Activated naive CD8-positive, alpha-beta T cell treated with anti-CD3 and anti-CD28 coated beads, Interleukin-2, amount 10 ng/mL, durations not matched to agents 7 days and 5 days (primary cell): ENCODE data around the gene KLHL7. TPM values are rescaled to one million over a fixed set of nuclear protein-coding genes. Genes with fewer than 3 reads are reported as not detected.

Source experiments
- ATAC-seq: fragments of 150-1000 bp; cut with Tn5 transposase; one replicate; pipeline ENCODE4 v1.10.0; 2021; ENCODE audit warnings: low read depth, moderate library complexity
- POLR2A ChIA-PET: fragments of 350-600 bp; sonication (Branson Sonifier 250); formaldehyde crosslinking; loops from one replicate; lab custom pipeline; 2021; ENCODE audit warnings: antibody characterized with exemption; lab: Charles Lee
- DNase-seq: peaks from one replicate; pipeline ENCODE4 v3.0.0; 2021
- H3K27ac Mint-ChIP-seq: one replicate; pipeline ENCODE4 v1.8.0; 2022; ENCODE audit warnings: mild to moderate bottlenecking, mixed read lengths
- H3K27me3 Mint-ChIP-seq: one replicate; pipeline ENCODE4 v1.8.0; 2022; ENCODE audit warnings: mild to moderate bottlenecking, moderate library complexity, mixed read lengths
- H3K36me3 Mint-ChIP-seq: one replicate; pipeline ENCODE4 v1.8.0; 2021; ENCODE audit warnings: mild to moderate bottlenecking, mixed read lengths
- H3K4me1 Mint-ChIP-seq: one replicate; pipeline ENCODE4 v1.8.0; 2021; ENCODE audit warnings: mixed read lengths
- H3K4me3 Mint-ChIP-seq: one replicate; pipeline ENCODE4 v1.8.0; 2022; ENCODE audit warnings: mild to moderate bottlenecking, moderate library complexity, mixed read lengths
- H3K9me3 Mint-ChIP-seq: one replicate; pipeline ENCODE4 v1.8.0; 2021; ENCODE audit warnings: mixed read lengths
- total RNA-seq, 2 experiments: library from RNA; stranded (reverse); gene quantifications; one replicate each; pipeline ENCODE4 v1.2.3, GENCODE V29; 2021

The KLHL7 gene
- total RNA-seq, 2 experiments from 2014 or later: 18.8 to 20.1 TPM

DNA sequence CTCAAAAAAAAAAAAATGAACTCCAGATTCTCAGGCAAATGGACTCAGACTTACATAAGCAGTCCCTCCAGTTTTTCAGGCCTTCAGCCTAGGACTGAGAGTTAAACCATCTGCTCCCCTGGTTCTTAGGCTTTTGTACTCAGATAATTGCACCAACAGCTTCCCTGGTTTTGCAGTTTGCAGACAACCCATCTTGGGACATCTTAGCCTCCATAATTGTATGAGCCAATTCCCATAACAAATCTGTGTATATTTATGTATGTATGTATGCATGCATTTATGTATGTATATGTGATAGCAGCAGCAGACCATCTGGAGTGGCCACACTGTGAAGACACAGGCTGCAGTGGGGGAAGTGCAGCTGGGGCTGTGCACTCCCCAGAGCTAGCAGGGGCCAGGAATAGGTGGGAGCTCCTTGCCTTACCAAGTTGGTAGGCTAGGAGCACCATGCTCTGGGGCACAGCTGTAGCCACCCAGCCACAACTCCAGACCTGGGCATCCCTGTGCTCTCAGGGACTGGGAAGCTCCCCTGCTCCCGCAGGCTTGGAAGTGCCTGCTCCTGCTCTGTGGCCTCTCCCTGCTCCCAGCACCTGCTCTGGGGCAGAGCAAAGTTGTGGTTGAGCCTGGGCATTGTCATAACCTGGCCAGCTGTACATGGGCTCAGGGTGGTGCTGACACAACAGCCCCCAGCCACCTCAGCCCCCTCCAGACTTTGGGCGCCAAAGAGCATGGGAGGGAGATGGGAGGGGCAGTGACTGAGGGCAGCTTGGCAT lies 8.9 kb upstream of the KLHL7 start:
- peaks cover 2% of the 10 kb centered on the region for H3K27me3 Mint-ChIP-seq
- no peak overlapping the region for H3K27ac Mint-ChIP-seq
- POLR2A ChIA-PET: interaction anchor here (0.6 kb wide), 1 partner anchor 235 kb away, joined by 3 read pairs; no protein-coding TSS in a partner anchor
- H3K36me3 Mint-ChIP-seq: no peaks in the 10 kb centered on the region
- ATAC-seq (no peak), DNase-seq (no peak)
- no peaks in the 10 kb centered on the region for H3K4me1 Mint-ChIP-seq
- no peaks in the 10 kb centered on the region for H3K9me3 Mint-ChIP-seq
- no peak overlapping the region for H3K4me3 Mint-ChIP-seq

DNA sequence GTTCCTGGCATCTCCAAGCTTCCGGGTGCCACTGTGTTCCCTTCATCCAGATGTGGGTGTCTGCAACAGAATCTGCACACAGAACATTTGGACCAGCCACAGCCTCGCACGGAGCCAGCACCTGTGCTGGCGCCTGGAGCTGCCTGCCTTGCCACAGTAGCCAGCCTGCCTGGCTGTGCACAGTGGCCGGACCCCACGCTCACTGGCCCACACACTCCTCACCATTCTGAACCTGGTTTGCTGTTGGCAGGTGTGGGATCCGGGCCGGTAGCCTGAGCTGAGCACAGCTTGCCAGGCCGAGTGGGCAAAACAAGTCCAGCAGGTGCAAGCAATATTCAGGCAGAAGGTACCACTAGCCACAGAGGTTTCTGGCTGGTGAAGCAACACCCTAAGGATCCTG lies 7.6 kb upstream of the KLHL7 start:
- ATAC-seq: no peak
- POLR2A ChIA-PET: no interaction called here
- Mint-ChIP-seq H3K4me3 (no peak overlapping the region), H3K36me3 (no peaks in the 10 kb centered on the region), H3K9me3 (no peaks in the 10 kb centered on the region), H3K27ac (no peak overlapping the region), H3K27me3 (peaks cover 2% of the 10 kb centered on the region), H3K4me1 (no peaks in the 10 kb centered on the region)
- no peak for DNase-seq

DNA sequence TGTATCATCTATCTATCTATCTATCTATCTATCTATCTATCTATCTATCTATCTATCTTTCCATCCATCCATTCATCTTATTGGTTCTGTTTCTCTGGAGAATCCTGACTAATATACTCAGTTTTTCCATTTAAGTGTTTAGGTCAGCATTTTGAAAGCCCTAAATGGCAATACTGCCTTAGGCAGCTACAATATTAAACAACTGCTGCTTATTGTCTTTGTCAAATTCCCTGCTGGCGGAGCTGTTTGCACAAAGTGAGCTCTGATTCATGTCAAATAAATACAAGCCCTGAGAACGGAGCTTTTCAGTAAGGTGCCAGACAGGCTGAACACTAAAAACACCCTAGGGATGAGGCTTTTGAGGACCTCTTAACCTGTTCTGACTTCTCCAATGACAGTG lies 7.1 kb upstream of the KLHL7 start:
- POLR2A ChIA-PET: interaction anchor here (1.5 kb wide), 1 partner anchor 14 kb away, joined by 8 read pairs; no protein-coding TSS in a partner anchor
- Mint-ChIP-seq H3K27ac (no peak overlapping the region), H3K4me1 (no peaks in the 10 kb centered on the region), H3K27me3 (peaks cover 2% of the 10 kb centered on the region), H3K9me3 (no peaks in the 10 kb centered on the region), H3K4me3 (no peak overlapping the region), H3K36me3 (no peaks in the 10 kb centered on the region)
- ATAC-seq: no peak
- DNase-seq: no peak

DNA sequence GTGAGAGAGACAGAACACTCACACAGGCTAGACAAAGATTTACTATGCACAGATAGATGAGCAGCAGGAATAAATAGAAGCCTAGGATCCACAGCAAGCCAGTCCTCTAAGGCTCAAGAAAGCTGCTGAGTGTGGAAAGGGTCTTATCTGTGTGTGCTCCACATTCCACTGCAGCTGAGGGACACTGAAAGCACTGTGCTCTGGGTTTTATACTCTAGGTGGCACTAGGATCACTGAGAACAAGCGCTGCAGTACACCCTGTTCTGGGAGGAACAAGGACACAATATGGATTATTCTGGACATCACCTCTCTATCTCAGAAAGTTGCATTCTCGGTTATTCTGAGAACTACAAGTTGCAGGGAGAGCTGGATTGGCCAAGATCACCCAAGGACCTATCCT lies 4.9 kb upstream of the KLHL7 start:
- H3K36me3 Mint-ChIP-seq: peaks cover 1% of the 10 kb centered on the region
- no peak overlapping the region for H3K4me3 Mint-ChIP-seq
- no peaks in the 10 kb centered on the region for H3K9me3 Mint-ChIP-seq
- H3K27me3 Mint-ChIP-seq: no peaks in the 10 kb centered on the region
- POLR2A ChIA-PET: no interaction called here
- peaks cover 1% of the 10 kb centered on the region for H3K4me1 Mint-ChIP-seq
- ATAC-seq (no peak), DNase-seq (no peak)
- no peak overlapping the region for H3K27ac Mint-ChIP-seq

DNA sequence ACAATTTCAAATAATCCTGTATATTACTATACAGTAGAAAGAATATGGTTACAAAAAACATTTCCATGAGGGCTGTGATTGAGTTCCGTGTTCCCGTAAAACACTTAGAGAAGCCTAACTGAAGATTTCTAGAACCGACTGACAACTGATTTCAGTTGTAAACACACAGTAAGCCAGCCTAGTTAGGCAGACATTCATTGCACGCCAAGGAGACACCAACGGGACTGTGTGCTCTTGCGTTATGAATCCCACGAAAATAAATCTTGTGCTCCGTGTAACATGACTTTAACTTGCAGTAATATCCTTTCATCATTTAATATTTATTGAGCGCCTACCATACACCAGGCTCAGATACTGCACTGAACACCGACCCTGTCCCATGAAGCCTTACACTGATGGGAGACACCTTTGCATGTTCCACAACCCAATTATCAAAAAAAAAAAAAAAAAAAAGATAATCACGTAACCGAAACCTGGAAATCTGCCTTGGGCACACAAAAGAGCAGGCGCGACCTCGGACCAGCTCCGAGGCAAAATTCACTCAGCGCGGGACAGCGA lies 420 bp upstream of the KLHL7 start:
- no peaks in the 10 kb centered on the region for H3K9me3 Mint-ChIP-seq
- POLR2A ChIA-PET: interaction anchor here (0.6 to 2.1 kb wide), 9 partner anchors 12 to 540 kb away, joined by 3 to 24 read pairs (median 3); partner anchors contain the start of gene NUP42
- peaks cover 1% of the 10 kb centered on the region for H3K36me3 Mint-ChIP-seq
- peak overlapping the region; percentile 97 for H3K4me3 Mint-ChIP-seq
- peaks cover 19% of the 10 kb centered on the region for H3K4me1 Mint-ChIP-seq
- DNase-seq (no peak), ATAC-seq (peak; percentile 17)
- peak overlapping the region; percentile 97 for H3K27ac Mint-ChIP-seq
- no peaks in the 10 kb centered on the region for H3K27me3 Mint-ChIP-seq

DNA sequence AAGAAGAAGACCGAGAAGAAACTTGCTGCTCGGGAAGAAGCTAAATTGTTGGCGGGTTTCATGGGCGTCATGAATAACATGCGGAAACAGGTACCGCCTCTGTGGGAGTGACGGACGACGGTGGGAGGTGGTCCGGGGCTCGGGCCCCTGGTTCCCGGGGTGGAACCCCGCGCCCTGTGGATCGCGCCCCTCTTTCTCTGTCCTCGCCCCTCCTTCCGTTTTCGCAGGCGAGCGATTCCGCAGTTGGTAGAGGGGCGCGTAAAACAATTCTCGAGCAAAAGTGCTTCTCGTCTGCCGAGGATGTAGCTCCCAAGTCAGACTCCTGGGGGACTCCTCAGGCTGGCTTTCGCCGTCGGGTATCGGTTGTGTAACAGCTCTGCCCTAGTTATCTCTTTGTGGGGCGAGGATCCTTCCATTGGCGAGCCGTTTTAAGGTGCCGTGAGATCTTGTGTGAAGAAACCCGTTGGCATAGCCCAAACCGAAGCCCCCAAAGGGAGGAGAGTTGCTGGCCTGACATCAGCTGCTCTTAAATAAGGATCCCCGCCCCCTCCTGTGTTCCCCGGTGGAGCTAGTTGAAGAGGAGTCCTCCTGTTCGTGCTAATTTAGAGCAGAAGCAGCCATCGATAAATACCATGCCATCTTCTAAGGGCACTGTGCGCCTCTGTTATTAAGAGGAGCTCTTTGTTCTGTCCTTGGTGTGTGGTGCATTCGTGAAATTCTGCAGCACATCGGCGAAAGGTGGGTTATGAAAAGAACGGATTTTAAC lies 655 bp downstream of the KLHL7 start:
- peak; percentile 65 for DNase-seq
- ATAC-seq: peak; percentile 43
- Mint-ChIP-seq H3K27ac (peak overlapping the region; percentile 97), H3K4me3 (peak overlapping the region; percentile 97), H3K4me1 (peaks cover 19% of the 10 kb centered on the region), H3K27me3 (no peaks in the 10 kb centered on the region), H3K9me3 (no peaks in the 10 kb centered on the region), H3K36me3 (peaks cover 3% of the 10 kb centered on the region)
- POLR2A ChIA-PET: interaction anchor here (0.5 to 2.1 kb wide), 12 partner anchors 10 to 541 kb away, joined by 3 to 24 read pairs (median 4); partner anchors contain the start of genes NUP42 and TOMM7

DNA sequence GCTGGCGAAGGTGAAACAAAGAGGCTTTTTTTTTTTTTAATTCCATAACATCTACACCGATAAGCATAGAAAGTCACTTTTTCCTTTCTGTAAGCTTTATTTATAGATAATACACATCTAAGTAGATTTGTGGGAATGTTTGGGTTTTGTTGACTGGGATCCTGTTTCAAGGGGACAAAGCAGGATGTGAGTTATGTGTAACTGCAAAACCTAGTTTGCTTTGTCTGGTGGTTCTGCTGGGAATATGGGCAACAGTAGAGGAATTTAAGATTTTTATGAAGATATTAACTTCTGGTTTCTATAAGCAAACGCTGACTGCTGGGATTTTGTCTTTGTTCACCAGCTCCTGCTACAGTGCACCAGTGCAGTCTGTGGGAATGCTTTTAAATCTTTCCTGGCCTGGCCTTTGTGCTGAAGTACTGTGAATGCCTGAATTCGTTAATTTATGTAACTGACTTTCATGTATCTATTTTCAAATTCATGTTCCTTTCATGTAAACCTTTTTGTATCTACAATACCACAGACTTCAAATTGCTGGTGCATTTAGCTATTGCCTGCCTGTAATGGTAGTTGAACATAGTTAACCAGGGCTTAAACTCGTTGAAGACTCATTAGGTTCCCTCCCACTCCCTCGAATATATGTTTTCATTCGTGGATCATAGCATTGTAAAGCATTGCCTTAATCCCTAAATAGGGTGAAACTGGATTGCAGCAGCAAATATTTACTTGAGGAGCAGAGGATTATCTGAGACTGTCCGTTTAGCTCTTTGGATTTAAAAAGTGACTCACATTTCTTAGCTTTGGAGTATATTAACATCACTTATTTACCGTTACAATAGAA lies 1.5 kb downstream of the KLHL7 start:
- H3K4me3 Mint-ChIP-seq: peak overlapping the region; percentile 97
- POLR2A ChIA-PET: interaction anchor here (1.0 to 2.1 kb wide), 6 partner anchors 9 to 285 kb away, joined by 3 to 24 read pairs (median 4); partner anchors contain the start of genes NUP42 and TOMM7
- H3K36me3 Mint-ChIP-seq: peaks cover 3% of the 10 kb centered on the region
- peak overlapping the region; percentile 97 for H3K27ac Mint-ChIP-seq
- no peaks in the 10 kb centered on the region for H3K9me3 Mint-ChIP-seq
- DNase-seq: no peak
- H3K27me3 Mint-ChIP-seq: no peaks in the 10 kb centered on the region
- peaks cover 19% of the 10 kb centered on the region for H3K4me1 Mint-ChIP-seq
- no peak for ATAC-seq

- Mint-ChIP-seq H3K36me3 (peaks cover 3% of the 10 kb centered on the region), H3K4me1 (peaks cover 19% of the 10 kb centered on the region), H3K27ac (no peak overlapping the region), H3K4me3 (no peak overlapping the region), H3K27me3 (no peaks in the 10 kb centered on the region), H3K9me3 (no peaks in the 10 kb centered on the region)
- DNase-seq (no peak), ATAC-seq (no peak)
- POLR2A ChIA-PET: interaction anchor here (1.2 kb wide), 1 partner anchor 8 kb away, joined by 3 read pairs; no protein-coding TSS in a partner anchor
These were observed 2.2 kb downstream of the KLHL7 start for GRCh38 chr7:23107781-23108180.

DNA sequence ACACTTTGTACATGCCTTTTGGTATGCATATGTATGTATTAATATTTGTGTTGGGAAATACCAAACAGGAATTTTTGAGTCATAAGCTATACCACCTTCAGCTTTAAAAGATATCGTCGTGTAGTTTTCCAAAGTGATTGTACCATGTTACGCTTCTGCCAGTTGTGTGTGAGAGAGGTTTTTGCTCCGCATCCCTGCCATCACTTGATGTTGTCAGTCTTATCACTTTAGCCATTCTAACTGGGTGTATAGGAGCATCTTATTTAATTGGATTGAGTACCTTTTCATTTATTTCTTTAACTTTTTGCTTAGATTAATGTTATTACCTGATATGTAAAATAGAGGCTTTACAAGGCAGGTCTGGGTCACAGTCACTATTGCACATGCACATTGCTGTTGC lies 3.4 kb downstream of the KLHL7 start:
- Mint-ChIP-seq H3K36me3 (peaks cover 3% of the 10 kb centered on the region), H3K4me1 (peaks cover 19% of the 10 kb centered on the region), H3K27ac (no peak overlapping the region), H3K27me3 (no peaks in the 10 kb centered on the region), H3K4me3 (no peak overlapping the region), H3K9me3 (no peaks in the 10 kb centered on the region)
- DNase-seq: no peak
- POLR2A ChIA-PET: no interaction called here
- ATAC-seq: no peak

DNA sequence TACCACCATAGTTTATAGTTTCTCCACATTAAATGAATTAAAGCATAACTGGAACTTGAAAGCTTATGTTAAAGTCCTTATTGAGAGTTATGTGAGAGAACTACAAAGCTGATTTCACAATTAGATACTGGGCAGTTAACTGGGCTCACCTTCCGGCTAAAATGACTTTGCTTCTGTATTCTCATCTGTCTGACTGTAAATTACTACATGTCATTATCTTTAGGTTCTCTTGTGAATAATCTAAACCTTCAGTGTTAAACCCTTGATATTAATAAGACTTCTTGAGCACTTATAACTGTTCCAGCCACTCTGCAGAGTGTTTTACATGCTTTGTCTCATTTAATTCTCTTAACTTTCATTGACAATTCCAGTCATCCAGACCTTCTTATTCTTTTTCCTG lies 3.9 kb downstream of the KLHL7 start:
- H3K4me3 Mint-ChIP-seq: no peak overlapping the region
- no peaks in the 10 kb centered on the region for H3K27me3 Mint-ChIP-seq
- no peak for DNase-seq
- ATAC-seq: no peak
- no peaks in the 10 kb centered on the region for H3K9me3 Mint-ChIP-seq
- peaks cover 3% of the 10 kb centered on the region for H3K36me3 Mint-ChIP-seq
- H3K27ac Mint-ChIP-seq: no peak overlapping the region
- peaks cover 18% of the 10 kb centered on the region for H3K4me1 Mint-ChIP-seq
- POLR2A ChIA-PET: no interaction called here

DNA sequence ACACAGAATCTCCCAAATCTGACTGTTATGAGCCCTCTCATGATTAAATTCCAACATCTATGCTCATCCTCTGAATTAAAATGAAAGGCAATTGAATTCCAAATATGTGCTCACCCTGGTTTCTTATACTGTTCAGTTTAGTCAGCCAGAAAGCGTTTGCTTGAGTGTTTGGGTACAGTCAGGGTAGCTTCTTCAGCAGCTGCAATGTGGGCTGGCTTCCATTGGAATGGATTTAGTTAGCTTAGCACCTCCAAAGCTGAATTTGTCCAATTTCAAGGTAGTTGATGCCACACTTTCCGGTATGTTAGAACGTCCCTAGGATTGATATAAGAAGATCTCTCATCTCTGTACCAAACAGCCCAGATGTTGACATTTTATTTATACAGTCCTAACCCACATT lies 9.3 kb downstream of the KLHL7 start:
- Mint-ChIP-seq H3K27ac (no peak overlapping the region), H3K4me1 (no peaks in the 10 kb centered on the region), H3K27me3 (no peaks in the 10 kb centered on the region), H3K4me3 (no peak overlapping the region), H3K9me3 (no peaks in the 10 kb centered on the region), H3K36me3 (peaks cover 1% of the 10 kb centered on the region)
- POLR2A ChIA-PET: no interaction called here
- DNase-seq (no peak), ATAC-seq (no peak)

DNA sequence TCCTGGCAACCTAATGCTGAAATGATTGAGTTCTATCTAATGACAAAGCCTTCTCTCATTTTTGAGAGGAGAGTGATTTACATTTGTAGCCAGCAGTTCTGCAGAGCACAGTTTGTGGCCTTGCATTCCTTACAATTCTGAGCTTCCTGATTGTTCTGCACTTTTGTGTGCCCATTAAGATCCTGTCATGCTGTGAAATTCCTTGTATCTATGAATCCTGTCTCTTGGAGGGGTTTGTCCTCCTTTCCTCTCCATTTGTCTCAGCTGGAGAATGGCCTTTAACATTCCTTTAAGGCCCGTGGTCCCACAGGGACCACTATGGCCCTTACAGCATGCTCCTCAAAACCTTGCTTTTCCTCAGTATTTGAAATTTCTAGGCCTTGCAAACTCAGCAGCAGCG lies 10.4 kb downstream of the KLHL7 start:
- POLR2A ChIA-PET: interaction anchor here (1.2 kb wide), 1 partner anchor 9 kb away, joined by 3 read pairs; no protein-coding TSS in a partner anchor
- ATAC-seq (no peak), DNase-seq (no peak)
- no peaks in the 10 kb centered on the region for H3K9me3 Mint-ChIP-seq
- H3K4me3 Mint-ChIP-seq: no peak overlapping the region
- peaks cover 3% of the 10 kb centered on the region for H3K36me3 Mint-ChIP-seq
- no peak overlapping the region for H3K27ac Mint-ChIP-seq
- peaks cover 3% of the 10 kb centered on the region for H3K4me1 Mint-ChIP-seq
- no peaks in the 10 kb centered on the region for H3K27me3 Mint-ChIP-seq
